Adrenal gland (tissue), 5 donors: ENCODE data around the gene COL15A1.

Source experiments
- POLR2A ChIP-seq, 2 donors: fragments of 450-650 bp; IDR thresholded peaks; one replicate each; pipeline ENCODE4 v1.6.1; 2017; ENCODE audit warnings: antibody characterized with exemption in 2 of 2, mild to moderate bottlenecking in 2 of 2, moderate library complexity in 1 of 2
- TF ChIP-seq, protein P1 (sequence below), 6 experiments: fragments of 450-650 bp in 4 of 6; fragments of 200-600 bp in 2 of 6; sonication (generic) in 1 of 6; IDR thresholded peaks; 1 replicate in 5 of 6; 2 replicates in 1 of 6; pipeline versions ENCODE4 v1.5.1 to v1.8.0; 2016 to 2021; ENCODE audit warnings: antibody characterized with exemption in 6 of 6, mild to moderate bottlenecking in 2 of 6, moderate library complexity in 1 of 6
- donor health status: DM: no; HTN: no; CAD: no.

DNA sequence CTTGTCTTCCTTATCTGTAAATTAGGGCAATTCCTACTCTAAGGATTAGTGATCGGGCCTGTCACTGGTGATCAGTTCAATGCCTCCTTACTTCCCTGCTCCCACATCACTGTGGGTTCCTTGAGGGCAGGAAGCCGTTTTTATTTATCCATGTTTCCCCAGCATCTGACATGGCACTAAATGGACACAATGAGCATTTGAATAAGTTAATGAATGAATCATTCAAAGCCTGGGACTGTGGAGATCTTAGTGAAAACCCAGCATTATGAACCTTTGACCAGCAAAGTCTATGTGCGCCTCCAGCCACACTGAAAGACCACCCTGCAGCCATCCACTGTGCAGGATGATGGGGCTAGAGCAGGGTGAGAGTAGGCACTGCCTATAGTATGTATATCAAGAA is 11.6 kb downstream of the COL15A1 start:
- TF ChIP-seq, protein P1, sequence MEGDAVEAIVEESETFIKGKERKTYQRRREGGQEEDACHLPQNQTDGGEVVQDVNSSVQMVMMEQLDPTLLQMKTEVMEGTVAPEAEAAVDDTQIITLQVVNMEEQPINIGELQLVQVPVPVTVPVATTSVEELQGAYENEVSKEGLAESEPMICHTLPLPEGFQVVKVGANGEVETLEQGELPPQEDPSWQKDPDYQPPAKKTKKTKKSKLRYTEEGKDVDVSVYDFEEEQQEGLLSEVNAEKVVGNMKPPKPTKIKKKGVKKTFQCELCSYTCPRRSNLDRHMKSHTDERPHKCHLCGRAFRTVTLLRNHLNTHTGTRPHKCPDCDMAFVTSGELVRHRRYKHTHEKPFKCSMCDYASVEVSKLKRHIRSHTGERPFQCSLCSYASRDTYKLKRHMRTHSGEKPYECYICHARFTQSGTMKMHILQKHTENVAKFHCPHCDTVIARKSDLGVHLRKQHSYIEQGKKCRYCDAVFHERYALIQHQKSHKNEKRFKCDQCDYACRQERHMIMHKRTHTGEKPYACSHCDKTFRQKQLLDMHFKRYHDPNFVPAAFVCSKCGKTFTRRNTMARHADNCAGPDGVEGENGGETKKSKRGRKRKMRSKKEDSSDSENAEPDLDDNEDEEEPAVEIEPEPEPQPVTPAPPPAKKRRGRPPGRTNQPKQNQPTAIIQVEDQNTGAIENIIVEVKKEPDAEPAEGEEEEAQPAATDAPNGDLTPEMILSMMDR (IDR thresholded peaks at IDR 0.05) = no peak
- no peak for TF ChIP-seq POLR2A (IDR thresholded peaks at IDR 0.05)
